ENCODE results near the gene DBI.

Gene DBI

GRCh38 chr2:119366649-119367471, at the start of gene DBI, which contains the start of gene C2orf76:
Gene DBI, plus strand, starts transcription at chr2:119366977. Its CDS starts 75 bp downstream, at chr2:119367052.
Gene C2orf76, minus strand, starts transcription at chr2:119366834. Its CDS starts 26,875 bp downstream, at chr2:119339959.
- Histone ChIP-seq H3K4me3 (ENCODE audit: low read length) (peak within 1 kb of the TSS; percentile 90), H3K9me3 (ENCODE audit: insufficient read depth, low read depth, low read length) (no peaks in the 10 kb centered on the region), H3K4me1 (ENCODE audit: insufficient read depth, low read length) (peaks cover 12% of the 10 kb centered on the region; the same call in 1 of the 2 replicates), H3K27ac (ENCODE audit: low read length) (peak within 1 kb of the TSS; percentile 66), H3K9ac (ENCODE audit: low read depth, low read length) (peak within 1 kb of the TSS; percentile 93), H3K27me3 (ENCODE audit: insufficient read depth, low read length) (no peaks in the 10 kb centered on the region), H3K36me3 (ENCODE audit: insufficient read depth, low read depth, low read length) (peaks cover 37% of the 10 kb centered on the region)

GRCh38 chr2:119317554-119317953, 49.2 kb upstream of the DBI start:
- no peaks in the 10 kb centered on the region for H3K36me3 ChIP-seq (ENCODE audit: insufficient read depth, low read depth, low read length)
- H3K4me3 ChIP-seq (ENCODE audit: low read length), result no peak overlapping the region
- no peaks in the 10 kb centered on the region for H3K9me3 ChIP-seq (ENCODE audit: insufficient read depth, low read depth, low read length)
- no peaks in the 10 kb centered on the region for H3K4me1 ChIP-seq (ENCODE audit: insufficient read depth, low read length)
- H3K9ac ChIP-seq (ENCODE audit: low read depth, low read length), result no peak overlapping the region
- H3K27me3 ChIP-seq (ENCODE audit: insufficient read depth, low read length), result no peaks in the 10 kb centered on the region
- H3K27ac ChIP-seq (ENCODE audit: low read length), result no peak overlapping the region

DNA sequence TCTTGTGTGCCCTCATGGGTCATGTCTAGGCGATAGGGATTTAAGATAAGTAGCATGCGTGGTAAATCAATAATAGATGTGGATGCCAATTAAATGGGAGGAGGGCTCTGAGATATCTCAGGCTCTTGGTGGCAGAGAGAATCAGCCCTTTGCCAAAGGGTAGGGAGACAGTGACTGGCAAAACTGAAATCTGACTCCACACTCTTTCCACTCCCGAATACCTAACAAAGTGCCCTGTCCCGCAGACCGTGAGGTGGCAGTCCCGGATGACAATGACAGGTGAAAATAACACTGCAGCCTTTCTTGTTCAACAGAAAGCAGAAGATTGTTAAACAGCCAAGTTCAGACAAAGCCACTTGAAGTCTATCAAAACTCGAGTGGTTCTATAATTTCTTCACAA, 47.2 kb upstream of the DBI start:
- Histone ChIP-seq H3K4me3 (ENCODE audit: low read length) (no peak overlapping the region), H3K27me3 (ENCODE audit: insufficient read depth, low read length) (no peaks in the 10 kb centered on the region), H3K27ac (ENCODE audit: low read length) (no peak overlapping the region), H3K4me1 (ENCODE audit: insufficient read depth, low read length) (no peaks in the 10 kb centered on the region), H3K36me3 (ENCODE audit: insufficient read depth, low read depth, low read length) (no peaks in the 10 kb centered on the region), H3K9me3 (ENCODE audit: insufficient read depth, low read depth, low read length) (no peaks in the 10 kb centered on the region), H3K9ac (ENCODE audit: low read depth, low read length) (no peak overlapping the region)

- Histone ChIP-seq H3K9me3 (ENCODE audit: insufficient read depth, low read depth, low read length) (no peaks in the 10 kb centered on the region), H3K9ac (ENCODE audit: low read depth, low read length) (no peak overlapping the region), H3K4me3 (ENCODE audit: low read length) (no peak overlapping the region), H3K27me3 (ENCODE audit: insufficient read depth, low read length) (no peaks in the 10 kb centered on the region), H3K4me1 (ENCODE audit: insufficient read depth, low read length) (no peaks in the 10 kb centered on the region), H3K27ac (ENCODE audit: low read length) (no peak overlapping the region), H3K36me3 (ENCODE audit: insufficient read depth, low read depth, low read length) (no peaks in the 10 kb centered on the region)
These were observed 43.3 kb upstream of the DBI start for GRCh38 chr2:119323459-119323858.

DNA sequence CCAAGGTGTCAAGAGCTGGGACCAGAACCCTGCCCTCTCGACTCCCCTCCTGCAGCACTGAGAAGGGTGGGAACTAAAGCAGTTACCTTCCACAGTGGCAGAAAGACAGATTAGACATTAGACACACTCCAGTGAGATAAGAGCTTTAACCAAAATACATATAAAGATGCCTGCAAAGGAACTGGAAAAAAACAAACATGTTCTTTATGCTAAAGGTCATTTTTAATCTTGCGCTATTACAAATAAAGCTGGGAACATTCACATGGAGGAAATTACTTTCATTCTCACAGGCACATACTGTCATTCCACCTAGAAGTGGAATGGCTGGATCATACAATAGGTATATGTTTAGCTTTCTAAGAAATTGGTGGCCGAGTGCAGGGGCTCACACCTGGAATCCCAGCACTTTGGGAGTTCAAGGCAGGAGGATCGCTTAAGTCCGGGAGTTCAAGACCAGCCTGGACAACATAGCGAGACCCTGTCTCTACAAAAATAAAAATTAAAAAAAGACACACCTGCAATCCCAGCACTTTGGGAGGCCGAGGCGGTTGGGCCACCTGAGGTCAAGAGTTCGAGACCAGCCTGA, 42.0 kb upstream of the DBI start:
- Histone ChIP-seq H3K27me3 (ENCODE audit: insufficient read depth, low read length) (no peaks in the 10 kb centered on the region), H3K27ac (ENCODE audit: low read length) (no peak overlapping the region), H3K9me3 (ENCODE audit: insufficient read depth, low read depth, low read length) (no peaks in the 10 kb centered on the region), H3K4me1 (ENCODE audit: insufficient read depth, low read length) (no peaks in the 10 kb centered on the region), H3K4me3 (ENCODE audit: low read length) (no peak overlapping the region), H3K36me3 (ENCODE audit: insufficient read depth, low read depth, low read length) (no peaks in the 10 kb centered on the region), H3K9ac (ENCODE audit: low read depth, low read length) (no peak overlapping the region)

- no peaks in the 10 kb centered on the region for H3K4me1 ChIP-seq (ENCODE audit: insufficient read depth, low read length)
- no peak overlapping the region for H3K9ac ChIP-seq (ENCODE audit: low read depth, low read length)
These were observed 39.8 kb upstream of the DBI start for GRCh38 chr2:119326938-119327337.

GRCh38 chr2:119327431-119327830, 39.3 kb upstream of the DBI start:
- H3K27ac ChIP-seq (ENCODE audit: low read length), result no peak overlapping the region
- H3K9me3 ChIP-seq (ENCODE audit: insufficient read depth, low read depth, low read length), result no peaks in the 10 kb centered on the region
- H3K4me3 ChIP-seq (ENCODE audit: low read length), result no peak overlapping the region
- no peaks in the 10 kb centered on the region for H3K27me3 ChIP-seq (ENCODE audit: insufficient read depth, low read length)
- no peak overlapping the region for H3K9ac ChIP-seq (ENCODE audit: low read depth, low read length)
- H3K36me3 ChIP-seq (ENCODE audit: insufficient read depth, low read depth, low read length), result no peaks in the 10 kb centered on the region
- no peaks in the 10 kb centered on the region for H3K4me1 ChIP-seq (ENCODE audit: insufficient read depth, low read length)

More at GRCh38 chr2:119326938-119327337, 39.8 kb upstream of the DBI start:
- no peaks in the 10 kb centered on the region for H3K9me3 ChIP-seq (ENCODE audit: insufficient read depth, low read depth, low read length)
- H3K36me3 ChIP-seq (ENCODE audit: insufficient read depth, low read depth, low read length), result no peaks in the 10 kb centered on the region
- no peaks in the 10 kb centered on the region for H3K27me3 ChIP-seq (ENCODE audit: insufficient read depth, low read length)
- H3K4me3 ChIP-seq (ENCODE audit: low read length), result no peak overlapping the region
- no peak overlapping the region for H3K27ac ChIP-seq (ENCODE audit: low read length)

GRCh38 chr2:119332953-119333352, 33.8 kb upstream of the DBI start:
- Histone ChIP-seq H3K9me3 (ENCODE audit: insufficient read depth, low read depth, low read length) (no peaks in the 10 kb centered on the region), H3K4me1 (ENCODE audit: insufficient read depth, low read length) (no peaks in the 10 kb centered on the region), H3K4me3 (ENCODE audit: low read length) (no peak overlapping the region), H3K27ac (ENCODE audit: low read length) (no peak overlapping the region), H3K27me3 (ENCODE audit: insufficient read depth, low read length) (no peaks in the 10 kb centered on the region), H3K9ac (ENCODE audit: low read depth, low read length) (no peak overlapping the region), H3K36me3 (ENCODE audit: insufficient read depth, low read depth, low read length) (no peaks in the 10 kb centered on the region)

DNA sequence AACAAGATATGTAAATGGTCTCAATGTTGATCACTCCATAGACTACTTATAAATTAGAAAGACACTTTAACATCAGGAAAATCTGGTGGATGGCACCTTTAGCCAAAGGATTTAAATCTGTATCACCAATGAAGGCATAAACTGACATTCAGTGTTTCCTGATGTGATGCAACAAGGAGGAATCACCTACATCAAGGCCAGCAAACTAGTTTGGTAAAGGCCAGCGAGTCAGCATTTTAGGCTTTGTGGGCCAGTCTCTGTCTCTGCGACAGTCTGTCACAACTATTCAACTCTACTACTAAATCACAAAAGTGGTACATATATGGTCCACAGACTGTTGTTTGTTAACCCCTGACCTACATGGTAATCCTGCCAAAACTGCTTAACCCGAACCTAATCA, 33.4 kb upstream of the DBI start:
- H3K4me1 ChIP-seq (ENCODE audit: insufficient read depth, low read length), result no peaks in the 10 kb centered on the region
- no peak overlapping the region for H3K9ac ChIP-seq (ENCODE audit: low read depth, low read length)
- no peak overlapping the region for H3K27ac ChIP-seq (ENCODE audit: low read length)
- no peaks in the 10 kb centered on the region for H3K36me3 ChIP-seq (ENCODE audit: insufficient read depth, low read depth, low read length)
- no peaks in the 10 kb centered on the region for H3K9me3 ChIP-seq (ENCODE audit: insufficient read depth, low read depth, low read length)
- H3K27me3 ChIP-seq (ENCODE audit: insufficient read depth, low read length), result no peaks in the 10 kb centered on the region
- no peak overlapping the region for H3K4me3 ChIP-seq (ENCODE audit: low read length)

DNA sequence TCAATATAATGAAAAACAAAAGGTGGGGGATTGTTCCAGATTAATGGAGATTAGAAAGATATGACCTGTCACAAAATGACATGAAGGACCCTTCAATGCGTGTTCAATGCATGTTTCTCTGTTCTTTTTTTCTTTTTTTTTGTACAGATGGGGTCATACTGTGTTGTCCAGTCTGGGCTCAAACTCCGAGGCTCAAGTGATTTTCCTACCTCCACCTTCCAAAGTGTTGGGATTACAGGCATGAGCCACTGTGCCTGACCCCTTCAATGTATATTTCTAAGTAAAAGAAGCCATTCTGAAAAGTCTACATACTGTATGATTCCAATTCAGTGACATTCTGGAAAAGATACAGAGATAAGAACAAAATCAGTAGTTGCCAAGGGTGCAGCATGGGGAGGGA, 32.9 kb upstream of the DBI start:
- no peaks in the 10 kb centered on the region for H3K36me3 ChIP-seq (ENCODE audit: insufficient read depth, low read depth, low read length)
- no peak overlapping the region for H3K27ac ChIP-seq (ENCODE audit: low read length)
- no peak overlapping the region for H3K9ac ChIP-seq (ENCODE audit: low read depth, low read length)
- no peaks in the 10 kb centered on the region for H3K4me1 ChIP-seq (ENCODE audit: insufficient read depth, low read length)
- no peak overlapping the region for H3K4me3 ChIP-seq (ENCODE audit: low read length)
- H3K9me3 ChIP-seq (ENCODE audit: insufficient read depth, low read depth, low read length), result no peaks in the 10 kb centered on the region
- H3K27me3 ChIP-seq (ENCODE audit: insufficient read depth, low read length), result no peaks in the 10 kb centered on the region

- Histone ChIP-seq H3K9ac (ENCODE audit: low read depth, low read length) (no peak overlapping the region), H3K4me3 (ENCODE audit: low read length) (no peak overlapping the region), H3K27ac (ENCODE audit: low read length) (no peak overlapping the region), H3K36me3 (ENCODE audit: insufficient read depth, low read depth, low read length) (no peaks in the 10 kb centered on the region), H3K27me3 (ENCODE audit: insufficient read depth, low read length) (no peaks in the 10 kb centered on the region), H3K4me1 (ENCODE audit: insufficient read depth, low read length) (no peaks in the 10 kb centered on the region), H3K9me3 (ENCODE audit: insufficient read depth, low read depth, low read length) (no peaks in the 10 kb centered on the region)
These were observed 29.0 kb upstream of the DBI start for GRCh38 chr2:119337749-119338148.

- Histone ChIP-seq H3K9ac (ENCODE audit: low read depth, low read length) (no peak overlapping the region), H3K4me3 (ENCODE audit: low read length) (no peak overlapping the region), H3K27me3 (ENCODE audit: insufficient read depth, low read length) (no peaks in the 10 kb centered on the region), H3K27ac (ENCODE audit: low read length) (no peak overlapping the region), H3K9me3 (ENCODE audit: insufficient read depth, low read depth, low read length) (no peaks in the 10 kb centered on the region), H3K36me3 (ENCODE audit: insufficient read depth, low read depth, low read length) (no peaks in the 10 kb centered on the region), H3K4me1 (ENCODE audit: insufficient read depth, low read length) (no peaks in the 10 kb centered on the region)
These were observed 28.5 kb upstream of the DBI start for GRCh38 chr2:119338272-119338671.
